ENCODE results near the gene MEGF10. TPM values are rescaled to one million over a fixed set of nuclear protein-coding genes. Genes with fewer than 3 reads are reported as not detected.

Gene MEGF10
- total RNA-seq, 3 donors from 2014 or later (not counting 1 experiment from before 2014, with no cell fraction given) = 1.4 TPM; not detected in 2

DNA sequence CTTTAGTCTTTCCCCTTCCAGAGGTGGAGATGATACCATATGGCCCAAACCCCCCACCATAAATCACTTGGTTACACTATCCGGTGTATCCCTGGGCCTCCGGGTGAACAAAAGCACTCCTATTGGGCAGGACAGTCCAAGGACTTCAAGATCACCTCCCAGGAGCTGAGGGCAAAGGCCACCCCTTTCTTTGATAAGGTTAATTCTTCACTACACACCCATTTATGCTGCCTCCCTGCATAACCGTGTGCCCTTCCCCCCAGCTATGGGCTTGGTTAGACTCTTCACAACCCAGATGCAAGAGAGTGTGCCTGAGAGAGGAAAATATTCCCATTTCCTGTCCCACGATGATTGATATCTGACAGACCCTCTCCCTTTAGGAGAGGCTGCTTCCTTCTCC is 162.0 kb downstream of the MEGF10 start:
- H3K4me3 ChIP-seq (ENCODE audit: low read length) = no peak overlapping the region
- no peaks in the 10 kb centered on the region for H3K4me1 ChIP-seq (ENCODE audit: control insufficient read depth, insufficient read depth, low read length)
- ATAC-seq (no peak), DNase-seq (no peak)
- no peaks in the 10 kb centered on the region for H3K27me3 ChIP-seq (ENCODE audit: control insufficient read depth, insufficient read depth, low read length)
- no peaks in the 10 kb centered on the region for H3K9me3 ChIP-seq (ENCODE audit: control insufficient read depth, insufficient read depth, low read length)
- intact Hi-C loops (cut with micrococcal nuclease) = no loop called here
- H3K4me1 Mint-ChIP-seq = no peaks in the 10 kb centered on the region
- 86% methylated on average over 4 of the region's 4 CpGs for WGBS (ENCODE audit: insufficient coverage)
- H3K9me3 Mint-ChIP-seq = no peaks in the 10 kb centered on the region
- H3K36me3 Mint-ChIP-seq = no peaks in the 10 kb centered on the region
- TF ChIP-seq, protein P1, sequence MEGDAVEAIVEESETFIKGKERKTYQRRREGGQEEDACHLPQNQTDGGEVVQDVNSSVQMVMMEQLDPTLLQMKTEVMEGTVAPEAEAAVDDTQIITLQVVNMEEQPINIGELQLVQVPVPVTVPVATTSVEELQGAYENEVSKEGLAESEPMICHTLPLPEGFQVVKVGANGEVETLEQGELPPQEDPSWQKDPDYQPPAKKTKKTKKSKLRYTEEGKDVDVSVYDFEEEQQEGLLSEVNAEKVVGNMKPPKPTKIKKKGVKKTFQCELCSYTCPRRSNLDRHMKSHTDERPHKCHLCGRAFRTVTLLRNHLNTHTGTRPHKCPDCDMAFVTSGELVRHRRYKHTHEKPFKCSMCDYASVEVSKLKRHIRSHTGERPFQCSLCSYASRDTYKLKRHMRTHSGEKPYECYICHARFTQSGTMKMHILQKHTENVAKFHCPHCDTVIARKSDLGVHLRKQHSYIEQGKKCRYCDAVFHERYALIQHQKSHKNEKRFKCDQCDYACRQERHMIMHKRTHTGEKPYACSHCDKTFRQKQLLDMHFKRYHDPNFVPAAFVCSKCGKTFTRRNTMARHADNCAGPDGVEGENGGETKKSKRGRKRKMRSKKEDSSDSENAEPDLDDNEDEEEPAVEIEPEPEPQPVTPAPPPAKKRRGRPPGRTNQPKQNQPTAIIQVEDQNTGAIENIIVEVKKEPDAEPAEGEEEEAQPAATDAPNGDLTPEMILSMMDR (IDR thresholded peaks at IDR 0.05) = no peak
- H3K36me3 ChIP-seq (ENCODE audit: control insufficient read depth, insufficient read depth, low read length) = no peaks in the 10 kb centered on the region
- H3K27ac ChIP-seq (ENCODE audit: low read length) = no peak overlapping the region
- H3K27ac Mint-ChIP-seq = no peak overlapping the region
- peaks cover 4 to 17% of the 10 kb centered on the region in 2 donors for H3K27me3 Mint-ChIP-seq (ENCODE audit: low read depth in 2 of 2)
- H3K4me3 Mint-ChIP-seq = no peak overlapping the region

GRCh38 chr5:127471211-127471610 is 180.6 kb downstream of the MEGF10 start:
- Histone ChIP-seq H3K4me1 (ENCODE audit: control insufficient read depth, insufficient read depth, low read length) (no peaks in the 10 kb centered on the region), H3K36me3 (ENCODE audit: control insufficient read depth, insufficient read depth, low read length) (no peaks in the 10 kb centered on the region), H3K27ac (ENCODE audit: low read length) (no peak overlapping the region), H3K9me3 (ENCODE audit: control insufficient read depth, insufficient read depth, low read length) (no peaks in the 10 kb centered on the region), H3K27me3 (ENCODE audit: control insufficient read depth, insufficient read depth, low read length) (no peaks in the 10 kb centered on the region), H3K4me3 (ENCODE audit: low read length) (no peak overlapping the region)
- H3K4me3 Mint-ChIP-seq = no peak overlapping the region
- intact Hi-C loops (cut with micrococcal nuclease) = no loop called here
- TF ChIP-seq, protein P1 (IDR thresholded peaks at IDR 0.05) = no peak
- no peak overlapping the region for H3K27ac Mint-ChIP-seq
- DNase-seq = no peak
- H3K4me1 Mint-ChIP-seq = no peaks in the 10 kb centered on the region
- ATAC-seq = no peak
- 46% methylated on average over 1 of the region's 2 CpGs for WGBS (ENCODE audit: insufficient coverage)
- H3K9me3 Mint-ChIP-seq = no peaks in the 10 kb centered on the region
- no peaks in the 10 kb centered on the region for H3K36me3 Mint-ChIP-seq
- H3K27me3 Mint-ChIP-seq (ENCODE audit: low read depth in 2 of 2) = peaks cover 0 to 22% of the 10 kb centered on the region in 2 donors

DNA sequence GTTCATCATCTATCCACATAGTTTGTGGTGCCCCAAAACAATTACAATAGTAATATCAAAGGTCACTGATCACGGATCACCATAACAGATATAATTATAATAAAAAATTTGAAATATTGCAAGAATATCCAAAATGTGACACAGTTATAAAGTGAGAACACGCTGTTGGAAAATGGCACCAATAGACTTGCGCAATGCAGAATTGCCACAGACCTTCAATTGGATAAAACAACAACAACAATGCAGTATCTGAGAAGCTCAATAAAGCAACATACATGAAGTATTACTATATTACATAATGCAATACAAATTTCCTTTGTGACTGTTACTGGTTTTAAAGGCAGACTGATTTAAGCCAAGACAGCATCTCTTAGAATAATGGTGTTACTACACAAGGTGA is 182.1 kb downstream of the MEGF10 start:
- peaks cover 0 to 21% of the 10 kb centered on the region in 2 donors for H3K27me3 Mint-ChIP-seq (ENCODE audit: low read depth in 2 of 2)
- H3K9me3 Mint-ChIP-seq = no peaks in the 10 kb centered on the region
- H3K4me3 Mint-ChIP-seq = no peak overlapping the region
- H3K27me3 ChIP-seq (ENCODE audit: control insufficient read depth, insufficient read depth, low read length) = no peaks in the 10 kb centered on the region
- no peaks in the 10 kb centered on the region for H3K36me3 ChIP-seq (ENCODE audit: control insufficient read depth, insufficient read depth, low read length)
- H3K4me1 ChIP-seq (ENCODE audit: control insufficient read depth, insufficient read depth, low read length) = no peaks in the 10 kb centered on the region
- no peak overlapping the region for H3K4me3 ChIP-seq (ENCODE audit: low read length)
- no peak for ATAC-seq
- H3K36me3 Mint-ChIP-seq = no peaks in the 10 kb centered on the region
- H3K27ac Mint-ChIP-seq = no peak overlapping the region
- H3K27ac ChIP-seq (ENCODE audit: low read length) = no peak overlapping the region
- intact Hi-C loops (cut with micrococcal nuclease) = no loop called here
- 100% methylated on average over 3 of the region's 3 CpGs for WGBS (ENCODE audit: insufficient coverage)
- no peaks in the 10 kb centered on the region for H3K4me1 Mint-ChIP-seq
- no peak for DNase-seq
- TF ChIP-seq, protein P1 (IDR thresholded peaks at IDR 0.05) = no peak
- no peaks in the 10 kb centered on the region for H3K9me3 ChIP-seq (ENCODE audit: control insufficient read depth, insufficient read depth, low read length)

- no peaks in the 10 kb centered on the region for H3K4me1 Mint-ChIP-seq
- Histone ChIP-seq H3K27ac (ENCODE audit: low read length) (no peak overlapping the region), H3K4me1 (ENCODE audit: control insufficient read depth, insufficient read depth, low read length) (no peaks in the 10 kb centered on the region), H3K4me3 (ENCODE audit: low read length) (no peak overlapping the region), H3K9me3 (ENCODE audit: control insufficient read depth, insufficient read depth, low read length) (no peaks in the 10 kb centered on the region), H3K27me3 (ENCODE audit: control insufficient read depth, insufficient read depth, low read length) (peaks cover 3% of the 10 kb centered on the region), H3K36me3 (ENCODE audit: control insufficient read depth, insufficient read depth, low read length) (no peaks in the 10 kb centered on the region)
- no peak overlapping the region for H3K27ac Mint-ChIP-seq
- H3K4me3 Mint-ChIP-seq = no peak overlapping the region
- no peak for ATAC-seq
- DNase-seq = no peak
- WGBS (ENCODE audit: insufficient coverage) = 98% methylated on average over 3 of the region's 4 CpGs
- intact Hi-C loops (cut with micrococcal nuclease) = no loop called here
- H3K9me3 Mint-ChIP-seq = no peaks in the 10 kb centered on the region
- H3K27me3 Mint-ChIP-seq (ENCODE audit: low read depth in 2 of 2) = peaks cover 9 to 30% of the 10 kb centered on the region in 2 donors
- H3K36me3 Mint-ChIP-seq = no peaks in the 10 kb centered on the region
- TF ChIP-seq, protein P1 (IDR thresholded peaks at IDR 0.05) = no peak
Observed at GRCh38 chr5:127486471-127486870, 195.9 kb downstream of the MEGF10 start.
